Measurements from ENCODE around the gene KIF6.

The KIF6 gene

GRCh38 chr6:39664173-39664572 is 61.0 kb downstream of the KIF6 start:
- no peak for DNase-seq (ENCODE audit: low spot score)

- DNase-seq (ENCODE audit: low spot score) = no peak
Observed at GRCh38 chr6:39657355-39658135, 67.7 kb downstream of the KIF6 start.

GRCh38 chr6:39654121-39654520 is 71.1 kb downstream of the KIF6 start:
- no peak for DNase-seq (ENCODE audit: low spot score)

- no peak for DNase-seq (ENCODE audit: low spot score)
Observed at GRCh38 chr6:39653612-39654011, 71.6 kb downstream of the KIF6 start.

- DNase-seq (ENCODE audit: low spot score) = no peak
Observed at GRCh38 chr6:39649996-39650395, 75.2 kb downstream of the KIF6 start.

GRCh38 chr6:39646751-39647420 is 78.3 kb downstream of the KIF6 start:
- DNase-seq (ENCODE audit: low spot score) = no peak

- no peak for DNase-seq (ENCODE audit: low spot score)
Observed at GRCh38 chr6:39642270-39642669, 82.9 kb downstream of the KIF6 start.

- DNase-seq (ENCODE audit: low spot score) = no peak
Observed at GRCh38 chr6:39638126-39638822, 86.9 kb downstream of the KIF6 start.

GRCh38 chr6:39634646-39635341 is 90.4 kb downstream of the KIF6 start:
- no peak for DNase-seq (ENCODE audit: low spot score)

GRCh38 chr6:39625209-39625608 is 100.0 kb downstream of the KIF6 start:
- DNase-seq (ENCODE audit: low spot score) = no peak

GRCh38 chr6:39623750-39624149 is 101.5 kb downstream of the KIF6 start:
- no peak for DNase-seq (ENCODE audit: low spot score)

- DNase-seq (ENCODE audit: low spot score) = no peak
Observed at GRCh38 chr6:39617520-39617919, 107.7 kb downstream of the KIF6 start.

- DNase-seq (ENCODE audit: low spot score) = no peak
Observed at GRCh38 chr6:39617026-39617425, 108.2 kb downstream of the KIF6 start.

- no peak for DNase-seq (ENCODE audit: low spot score)
Observed at GRCh38 chr6:39615622-39616021, 109.6 kb downstream of the KIF6 start.

- no peak for DNase-seq (ENCODE audit: low spot score)
Observed at GRCh38 chr6:39614393-39614950, 110.7 kb downstream of the KIF6 start.

GRCh38 chr6:39610221-39610620 is 115.0 kb downstream of the KIF6 start:
- peak; percentile 4 for DNase-seq (ENCODE audit: low spot score)

- no peak for DNase-seq (ENCODE audit: low spot score)
Observed at GRCh38 chr6:39608652-39609345, 116.4 kb downstream of the KIF6 start.

- DNase-seq (ENCODE audit: low spot score) = no peak
Observed at GRCh38 chr6:39602601-39603519, 122.3 kb downstream of the KIF6 start.

GRCh38 chr6:39599973-39600372 is 125.2 kb downstream of the KIF6 start:
- DNase-seq (ENCODE audit: low spot score) = peak; percentile 9

GRCh38 chr6:39599341-39599740 is 125.9 kb downstream of the KIF6 start:
- no peak for DNase-seq (ENCODE audit: low spot score)

Data from GM03348 (cell line).